OCI-M2 (cell line): ENCODE measurements around the gene SELENOK.
A peak's percentile ranks its signal among the peaks of the same experiment; 100 is the strongest.

Source experiments
- DNase-seq: peaks from one replicate; lab custom pipeline; 2025; ENCODE audit not compliant: unreplicated experiment; lab: John Stamatoyannopoulos, UW

The SELENOK gene

GRCh38 chr3:53884623-53885022 lies 7.0 kb downstream of the SELENOK start:
- DNase-seq = no peak

GRCh38 chr3:53883008-53883407 lies 8.7 kb downstream of the SELENOK start:
- no peak for DNase-seq

GRCh38 chr3:53881691-53882593 lies 9.7 kb downstream of the SELENOK start, which contains the start of gene ACTR8:
Gene ACTR8 (minus strand): TSS chr3:53882152. CDS start chr3:53882101, 51 bp downstream.
- DNase-seq = peak; percentile 20

- no peak for DNase-seq
These were observed 11.0 kb downstream of the SELENOK start for GRCh38 chr3:53880396-53881345.

GRCh38 chr3:53865732-53866499 lies 25.7 kb downstream of the SELENOK start:
- no peak for DNase-seq

- DNase-seq = no peak
These were observed 28.5 kb downstream of the SELENOK start for GRCh38 chr3:53863145-53863544.

GRCh38 chr3:53862241-53862640 lies 29.4 kb downstream of the SELENOK start:
- DNase-seq = no peak

GRCh38 chr3:53860196-53860595 lies 31.5 kb downstream of the SELENOK start:
- DNase-seq = no peak

- DNase-seq = no peak
These were observed 32.5 kb downstream of the SELENOK start for GRCh38 chr3:53859178-53859577.

- DNase-seq = no peak
These were observed 33.4 kb downstream of the SELENOK start for GRCh38 chr3:53858096-53858741.

GRCh38 chr3:53856964-53857363 lies 34.7 kb downstream of the SELENOK start:
- DNase-seq = no peak

- DNase-seq = no peak
These were observed 40.8 kb downstream of the SELENOK start for GRCh38 chr3:53850895-53851294.

GRCh38 chr3:53849916-53850315 lies 41.7 kb downstream of the SELENOK start:
- no peak for DNase-seq

GRCh38 chr3:53846851-53847155 lies 44.9 kb downstream of the SELENOK start:
- DNase-seq = no peak

GRCh38 chr3:53846134-53846850 lies 45.4 kb downstream of the SELENOK start, which contains the start of the genes CHDH and IL17RB:
Gene CHDH (minus strand): TSS chr3:53846419. CDS start chr3:53824008, 22,411 bp downstream.
Gene IL17RB (plus strand): TSS chr3:53846568. CDS start chr3:53846589, 21 bp downstream.
- no peak for DNase-seq

GRCh38 chr3:53845881-53846133 lies 45.9 kb downstream of the SELENOK start:
- no peak for DNase-seq

- DNase-seq = no peak
These were observed 46.4 kb downstream of the SELENOK start for GRCh38 chr3:53845103-53845880.

- DNase-seq = no peak
These were observed 47.2 kb downstream of the SELENOK start for GRCh38 chr3:53844262-53845102.
